GM21786 (cell line): ENCODE data around the gene NGRN.
"Not testable (repeated sequence)": the region's sequence is repeated elsewhere in the genome, so short reads cannot be mapped to it uniquely, and the experiment has no call there.

Source experiments
- ATAC-seq: cut with Tn5 transposase; IDR thresholded peaks from one replicate; pipeline ENCODE4 v1.9.1; 2021; ENCODE audit not compliant: unreplicated experiment

NGRN gene

DNA sequence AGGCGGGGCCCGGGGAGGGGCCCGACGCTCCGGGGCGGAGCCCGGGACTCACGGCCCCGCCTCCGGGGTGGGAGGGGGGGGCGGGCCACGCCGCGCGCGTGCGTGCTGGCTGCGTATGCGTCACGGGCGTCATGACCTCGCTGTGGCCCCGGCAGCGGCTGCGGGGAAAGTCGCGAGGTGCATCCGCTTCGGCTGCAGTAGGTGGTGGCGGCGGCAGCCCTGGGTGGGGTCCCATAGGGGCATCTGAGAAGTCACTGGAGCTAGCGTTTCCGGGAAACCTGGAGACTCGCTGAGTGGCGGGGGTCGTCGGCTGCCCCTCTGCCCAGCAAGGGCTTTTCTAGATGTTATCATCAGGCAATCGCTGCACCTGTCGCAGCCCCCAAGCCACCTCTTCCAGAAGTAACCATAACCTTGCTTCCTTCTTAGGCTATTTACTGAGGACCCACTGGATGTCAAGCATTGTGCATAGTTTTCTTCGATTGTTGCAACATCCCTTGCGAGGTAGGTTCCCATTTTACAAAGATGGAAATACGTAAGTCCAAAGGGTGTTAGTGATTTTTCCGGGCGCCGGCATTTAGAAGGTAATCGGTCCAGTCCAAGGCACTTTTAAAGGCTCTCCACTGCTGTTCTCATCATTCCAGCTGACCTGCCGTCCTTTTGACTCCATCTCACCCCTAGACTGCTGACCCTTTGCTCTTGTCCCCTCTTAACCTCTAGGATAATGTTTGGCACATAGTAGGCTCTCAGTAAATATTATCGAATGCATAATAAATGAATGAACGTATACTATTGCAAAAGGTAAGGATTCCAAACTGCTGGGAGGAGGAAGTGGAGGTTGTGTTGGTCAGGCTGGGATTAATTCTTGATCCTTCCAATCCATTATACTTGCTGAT, 31.1 kb upstream of the NGRN start, which contains the start of gene GDPGP1:
Gene GDPGP1, plus strand, starts transcription at position 114 of the 893 bp plus-strand sequence. CDS start 6,700 bp downstream, outside the sequence.
- ATAC-seq: peak; percentile 51

DNA sequence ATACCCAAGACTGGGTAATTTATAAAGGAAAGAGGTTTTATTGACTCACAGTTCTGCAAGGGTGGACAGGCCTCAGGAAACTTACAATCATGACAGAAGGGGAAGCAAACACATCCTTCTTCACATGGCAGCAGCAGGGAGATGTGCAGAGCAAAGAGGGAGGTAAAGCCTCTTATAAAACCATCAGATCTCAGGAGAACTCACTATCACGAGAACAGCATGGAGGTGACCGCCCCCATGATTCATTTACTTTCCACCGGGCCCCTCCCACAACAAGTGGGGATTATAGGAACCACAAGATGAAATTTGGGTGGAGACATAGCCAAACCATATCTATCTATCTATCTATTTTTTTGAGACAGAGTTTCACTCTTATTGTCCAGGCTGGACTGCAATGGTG, 26.1 kb upstream of the NGRN start:
- ATAC-seq: no peak

DNA sequence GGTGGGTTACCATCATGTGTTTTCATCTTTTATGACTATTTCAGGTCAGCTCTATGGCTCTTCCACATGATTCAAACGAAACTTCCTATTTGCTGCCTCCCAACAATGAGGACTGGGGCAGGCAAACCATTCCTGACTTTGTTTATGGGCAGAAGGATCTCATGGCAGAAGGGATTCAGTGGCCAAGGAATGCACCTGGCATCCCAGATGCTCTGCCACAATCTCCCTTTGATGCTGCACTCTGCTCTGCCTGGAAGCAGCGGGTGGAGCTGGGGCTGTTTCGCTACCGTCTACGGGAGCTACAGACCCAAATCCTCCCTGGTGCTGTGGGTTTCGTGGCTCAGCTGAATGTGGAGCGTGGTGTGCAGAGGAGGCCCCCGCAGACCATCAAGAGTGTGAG, 24.6 kb upstream of the NGRN start:
- no peak for ATAC-seq

GRCh38 chr15:90241343-90242192, 23.9 kb upstream of the NGRN start:
- no peak for ATAC-seq

- ATAC-seq: no peak
Observed at GRCh38 chr15:90243943-90244639, 21.4 kb upstream of the NGRN start.

- no peak for ATAC-seq
Observed at GRCh38 chr15:90248789-90249202, 16.7 kb upstream of the NGRN start.

DNA sequence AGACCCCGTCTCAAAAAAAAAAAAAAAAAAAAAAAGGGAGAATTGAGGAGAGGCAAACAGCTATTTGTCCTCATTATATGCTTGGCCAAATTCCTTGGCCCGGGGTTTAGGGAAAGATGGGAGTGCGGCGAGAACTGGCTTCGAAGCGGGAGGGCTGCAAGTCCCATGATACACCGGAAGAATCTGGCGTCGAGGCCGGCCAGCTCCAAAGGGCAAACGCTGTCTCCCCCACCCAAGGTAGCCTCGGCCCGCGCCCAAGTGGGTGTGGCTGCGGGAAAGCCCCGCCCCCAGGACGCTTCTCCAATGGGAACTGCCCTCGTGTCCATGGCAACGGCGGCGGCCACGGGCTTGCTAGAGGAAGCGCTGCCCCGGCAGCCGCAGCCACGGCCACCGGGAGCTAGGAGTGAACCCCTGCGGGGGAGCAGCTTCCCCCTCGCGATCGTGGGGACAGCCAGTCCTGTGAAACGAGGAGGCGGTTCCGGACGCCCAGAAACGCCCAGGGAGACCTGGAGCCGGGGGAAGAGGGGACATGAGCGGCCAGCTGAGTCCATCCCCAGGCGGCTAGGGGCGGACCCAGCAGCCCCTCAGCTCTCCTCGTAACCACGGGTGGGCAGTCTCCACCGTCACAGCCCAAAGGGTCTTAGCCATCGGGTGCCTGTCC, 16.1 kb upstream of the NGRN start, which contains the start of gene TTLL13:
Gene TTLL13, plus strand, starts transcription at position 354 of the 661 bp plus-strand sequence. CDS start 1,075 bp downstream, outside the sequence.
- ATAC-seq: peak; percentile 55

- ATAC-seq: no peak
Observed at GRCh38 chr15:90257776-90258175, 7.7 kb upstream of the NGRN start.

- ATAC-seq: peak; percentile 70
Observed at GRCh38 chr15:90259524-90259923, 5.9 kb upstream of the NGRN start.

DNA sequence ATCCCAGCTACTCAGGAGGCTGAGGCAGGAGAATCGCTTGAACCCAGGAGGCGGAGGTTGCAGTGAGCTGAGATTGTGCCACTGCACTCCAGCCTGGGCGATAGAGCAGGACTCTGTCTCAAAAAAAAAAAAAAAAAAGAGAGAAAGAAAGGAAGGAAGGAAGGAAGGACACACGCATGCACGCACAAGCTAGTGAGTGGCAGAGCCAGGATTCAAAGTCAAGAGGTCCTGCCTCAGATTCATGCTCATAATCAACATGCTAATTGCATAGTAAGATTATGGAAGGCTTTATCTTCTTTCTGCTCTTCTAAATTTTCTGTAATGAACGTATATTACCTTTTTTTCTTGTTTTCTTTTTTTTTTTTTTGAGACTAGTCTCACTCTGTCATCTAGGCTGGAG, 4.7 kb upstream of the NGRN start:
- not testable (repeated sequence) for ATAC-seq

DNA sequence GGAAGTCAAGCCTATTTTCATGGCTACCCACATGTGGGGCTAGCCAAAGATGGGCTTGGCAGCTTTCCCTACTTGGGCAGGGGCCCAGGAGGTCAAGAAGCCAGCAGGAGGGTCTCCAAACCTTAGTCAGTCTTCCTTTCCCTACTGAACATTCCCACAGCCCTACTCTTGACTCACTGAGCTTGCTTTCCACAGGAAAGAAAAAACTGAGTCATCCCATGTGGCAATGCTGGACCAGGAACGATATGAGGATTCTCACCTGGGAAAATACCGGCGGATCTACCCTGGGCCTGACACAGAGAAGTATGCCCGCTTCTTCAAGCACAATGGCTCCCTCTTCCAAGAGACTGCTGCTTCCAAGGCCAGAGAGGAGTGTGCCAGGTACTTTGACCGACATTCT, 3.7 kb upstream of the NGRN start:
- ATAC-seq: no peak

DNA sequence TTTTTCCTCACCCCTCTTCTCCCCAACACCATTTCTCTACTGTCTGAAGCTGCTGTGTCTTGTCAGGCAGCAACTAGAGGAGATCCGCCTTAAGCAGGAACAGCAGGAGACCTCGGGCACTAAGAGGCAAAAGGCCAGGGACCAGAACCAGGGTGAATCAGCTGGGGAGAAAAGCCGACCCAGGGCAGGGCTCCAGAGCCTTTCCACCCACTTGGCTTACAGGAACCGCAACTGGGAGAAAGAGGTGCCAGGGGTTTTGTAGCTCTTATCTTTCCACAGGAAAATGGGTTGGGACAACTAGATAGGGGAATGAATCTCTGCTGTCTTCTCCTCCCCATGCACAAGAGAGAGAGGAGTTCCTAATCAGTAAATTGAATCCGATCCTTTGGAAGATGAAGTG, 3.0 kb upstream of the NGRN start:
- ATAC-seq: no peak

DNA sequence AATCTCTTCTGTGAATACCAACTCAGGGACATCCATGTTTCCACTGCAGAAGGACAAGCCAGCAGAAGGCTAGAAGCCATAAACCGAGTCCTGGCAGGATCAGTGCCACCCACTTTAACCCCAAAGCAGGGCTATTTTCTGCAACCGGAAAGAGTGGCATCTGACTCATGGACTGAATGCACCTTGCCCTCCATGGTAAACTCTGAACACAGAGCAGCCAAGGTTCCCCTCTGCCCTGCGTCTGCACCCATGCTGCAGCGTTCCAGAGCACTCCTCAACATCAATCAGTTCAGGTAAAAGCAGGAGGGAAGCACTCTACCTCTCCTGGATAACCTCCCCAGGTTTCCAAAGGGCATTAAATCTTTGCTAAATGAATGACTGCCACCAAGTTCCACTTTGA, 801 bp upstream of the NGRN start:
- ATAC-seq: no peak

DNA sequence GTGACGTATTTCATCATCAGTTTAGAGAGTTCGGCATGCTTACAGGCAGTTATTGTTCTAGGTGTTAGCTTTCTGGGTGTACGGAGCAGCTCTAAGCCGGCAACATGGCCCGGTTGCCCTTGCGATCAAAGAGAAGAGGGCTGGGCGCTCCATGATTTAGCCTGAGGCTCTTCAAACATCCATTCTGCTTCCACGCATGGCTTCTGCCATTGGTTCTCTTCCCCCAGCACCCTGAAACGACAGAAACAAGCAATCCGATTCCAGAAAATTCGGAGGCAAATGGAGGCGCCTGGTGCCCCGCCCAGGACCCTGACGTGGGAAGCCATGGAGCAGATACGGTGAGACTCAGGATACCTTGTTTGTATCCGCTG, 574 bp downstream of the NGRN start:
- ATAC-seq: no peak

DNA sequence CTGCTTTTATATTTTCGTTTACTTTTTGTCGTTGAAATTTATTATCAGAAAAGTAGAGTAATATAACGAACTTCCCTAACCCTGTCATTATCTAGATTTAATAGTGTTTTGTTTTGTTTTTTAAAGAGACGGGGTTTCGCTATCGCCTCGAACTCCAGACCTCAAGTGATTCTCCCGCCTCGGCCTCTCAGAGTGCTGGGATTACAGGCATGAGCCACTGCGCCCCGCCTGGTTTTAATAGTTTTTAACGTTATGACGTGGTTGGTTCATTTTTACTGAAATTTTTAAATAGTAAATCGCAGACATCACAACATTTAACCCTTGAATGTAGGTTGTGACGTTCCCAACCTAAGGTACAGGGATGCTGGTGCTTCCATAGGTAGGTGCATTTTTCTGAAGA, 1.0 kb downstream of the NGRN start:
- ATAC-seq: no peak

DNA sequence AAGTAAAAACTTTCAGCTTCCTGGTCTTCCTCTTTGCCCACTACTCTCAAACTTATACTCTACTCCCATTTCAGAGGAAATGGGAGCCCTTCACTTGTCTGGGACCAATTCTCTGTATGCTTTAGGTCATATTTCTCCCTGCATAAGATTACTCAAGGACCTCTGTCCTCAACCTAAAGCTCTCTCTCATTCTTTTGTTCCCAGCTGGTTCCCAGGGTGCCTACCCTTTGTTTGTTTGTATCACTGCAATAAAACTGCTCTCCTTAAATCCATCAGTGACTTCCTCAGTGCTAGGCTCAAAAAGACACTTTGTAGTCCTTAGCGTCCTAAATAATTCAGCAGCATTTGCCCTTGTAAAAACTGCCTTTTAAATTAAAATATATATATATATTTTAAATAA, 2.9 kb downstream of the NGRN start:
- no peak for ATAC-seq

- ATAC-seq: no peak
Observed at GRCh38 chr15:90270502-90271150, 5.2 kb downstream of the NGRN start.

DNA sequence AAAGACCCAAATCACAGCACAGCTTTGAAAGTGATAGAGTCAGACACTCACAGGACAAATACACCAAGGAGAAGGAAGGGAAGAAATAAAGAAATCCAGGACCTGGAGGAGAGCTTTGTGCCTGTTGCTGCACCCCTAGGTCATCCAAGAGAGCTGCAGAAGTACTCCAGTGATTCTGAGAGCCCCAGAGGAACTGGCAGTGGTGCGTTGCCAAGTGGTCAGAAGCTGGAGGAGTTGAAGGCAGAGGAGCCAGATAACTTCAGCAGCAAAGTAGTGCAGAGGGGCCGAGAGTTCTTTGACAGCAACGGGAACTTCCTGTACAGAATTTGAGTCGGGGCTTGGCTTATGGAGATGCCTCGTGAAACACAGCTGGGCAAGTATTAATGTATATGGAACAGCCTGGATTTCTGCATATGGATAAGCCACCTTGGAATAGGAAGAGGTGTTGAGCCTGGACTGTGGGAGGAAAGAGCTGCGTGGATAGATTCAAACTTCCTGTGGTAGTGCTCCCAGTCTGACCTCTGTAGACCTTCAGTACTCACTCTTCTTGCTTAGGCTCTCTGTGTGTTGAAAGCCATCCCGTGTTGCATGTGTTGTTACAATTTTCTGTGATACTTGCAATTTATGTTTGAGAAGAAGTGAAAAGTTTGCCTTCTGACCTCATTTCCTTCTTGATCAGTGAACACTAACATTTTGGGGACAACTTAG, 6.1 kb downstream of the NGRN start:
- no peak for ATAC-seq

GRCh38 chr15:90278467-90278866, 13.0 kb downstream of the NGRN start:
- ATAC-seq: not testable (repeated sequence)
